Mesenteric fat pad (tissue), 1 donor: ENCODE measurements around the gene COL13A1. TPM values are rescaled to one million over a fixed set of nuclear protein-coding genes. Genes with fewer than 3 reads are reported as not detected.

Experiments
- DNase-seq: peaks from one replicate; pipeline ENCODE4 v3.0.0-alpha.2; 2020; ENCODE audit warnings: low spot score
- total RNA-seq: library from RNA; stranded (reverse); fragmentation: NEBNext Ultra II Directional; extraction: Animal tissue kit (Norgen Biotek cat#: 25700); gene quantifications from one replicate; pipeline ENCODE4 v1.2.1, GENCODE V29; 2021
- donor health status: DM: yes; HTN: yes; CAD: no.

The COL13A1 gene
- total RNA-seq, 1 donor from 2014 or later = not detected

- no peak for DNase-seq
Measured at GRCh38 chr10:69884024-69884367, 82.3 kb downstream of the COL13A1 start.

GRCh38 chr10:69884686-69885085 lies 83.0 kb downstream of the COL13A1 start:
- DNase-seq = no peak

DNA sequence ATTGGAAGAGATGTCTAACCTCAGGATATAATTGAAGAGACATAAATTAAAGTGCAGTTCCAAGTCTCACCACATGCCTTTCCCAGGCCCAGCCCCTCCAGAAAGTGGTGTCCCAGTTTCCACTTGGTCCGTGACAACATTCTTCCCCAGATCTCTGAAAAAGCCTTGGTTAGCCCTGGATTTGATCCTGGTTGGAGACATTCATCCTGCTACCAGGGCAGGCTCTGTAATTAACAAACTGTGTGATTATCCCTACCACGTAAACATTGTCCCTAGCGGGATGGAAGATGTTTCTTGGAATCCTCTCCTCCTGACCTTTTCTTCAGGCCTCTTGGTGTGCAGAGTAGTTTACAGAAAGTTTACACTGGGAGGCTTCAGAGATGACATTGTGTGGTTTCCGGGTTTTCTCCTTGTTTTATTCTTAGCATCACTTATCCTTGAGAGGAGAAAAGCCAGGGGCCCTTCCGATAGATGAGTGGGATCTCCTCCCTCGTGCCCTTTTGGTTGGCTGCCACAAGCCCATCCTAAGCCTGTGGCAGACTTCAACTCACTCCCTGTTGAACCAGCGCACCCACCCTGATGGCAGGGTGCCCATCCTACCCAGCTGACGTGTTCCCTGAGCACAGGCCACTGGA lies 83.8 kb downstream of the COL13A1 start:
- no peak for DNase-seq

DNA sequence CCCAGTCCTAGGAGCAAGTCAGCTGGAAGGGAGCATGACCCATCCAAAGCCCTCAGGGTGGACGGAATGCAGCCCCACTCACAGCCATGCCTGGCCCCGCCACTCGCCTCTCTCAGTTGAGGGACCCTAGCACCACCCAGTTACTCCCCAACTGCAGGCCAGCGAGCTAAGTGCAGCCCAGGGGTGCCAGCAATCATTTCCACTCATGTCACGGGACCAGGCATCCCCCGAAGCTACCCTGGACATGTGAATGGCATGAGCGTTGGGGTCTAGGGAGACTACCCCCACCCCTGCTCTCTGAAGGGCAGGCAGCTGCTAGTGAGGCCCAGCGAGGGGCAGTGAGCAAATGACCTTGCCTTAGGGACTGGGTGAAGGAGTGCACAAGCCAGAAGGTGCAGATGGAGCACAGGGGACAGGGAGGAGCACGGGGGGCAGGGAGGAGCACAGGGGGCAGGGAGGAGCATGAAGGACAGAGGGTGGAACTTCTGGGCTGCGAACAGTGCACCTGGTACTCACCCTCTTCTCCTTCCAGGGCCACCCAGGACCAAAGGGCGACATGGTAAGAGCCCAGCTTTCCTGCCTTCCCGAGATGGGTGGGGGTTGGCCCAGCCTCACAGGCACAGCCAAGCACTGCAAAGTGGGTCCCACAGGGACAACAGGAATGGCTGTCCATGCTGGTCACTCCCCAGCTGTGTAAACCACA lies 87.3 kb downstream of the COL13A1 start:
- no peak for DNase-seq

GRCh38 chr10:69890065-69890847 lies 88.5 kb downstream of the COL13A1 start:
- DNase-seq = no peak

- DNase-seq = no peak
Measured at GRCh38 chr10:69891057-69891617, 89.4 kb downstream of the COL13A1 start.

- no peak for DNase-seq
Measured at GRCh38 chr10:69892406-69892805, 90.7 kb downstream of the COL13A1 start.

- no peak for DNase-seq
Measured at GRCh38 chr10:69892816-69893215, 91.1 kb downstream of the COL13A1 start.

DNA sequence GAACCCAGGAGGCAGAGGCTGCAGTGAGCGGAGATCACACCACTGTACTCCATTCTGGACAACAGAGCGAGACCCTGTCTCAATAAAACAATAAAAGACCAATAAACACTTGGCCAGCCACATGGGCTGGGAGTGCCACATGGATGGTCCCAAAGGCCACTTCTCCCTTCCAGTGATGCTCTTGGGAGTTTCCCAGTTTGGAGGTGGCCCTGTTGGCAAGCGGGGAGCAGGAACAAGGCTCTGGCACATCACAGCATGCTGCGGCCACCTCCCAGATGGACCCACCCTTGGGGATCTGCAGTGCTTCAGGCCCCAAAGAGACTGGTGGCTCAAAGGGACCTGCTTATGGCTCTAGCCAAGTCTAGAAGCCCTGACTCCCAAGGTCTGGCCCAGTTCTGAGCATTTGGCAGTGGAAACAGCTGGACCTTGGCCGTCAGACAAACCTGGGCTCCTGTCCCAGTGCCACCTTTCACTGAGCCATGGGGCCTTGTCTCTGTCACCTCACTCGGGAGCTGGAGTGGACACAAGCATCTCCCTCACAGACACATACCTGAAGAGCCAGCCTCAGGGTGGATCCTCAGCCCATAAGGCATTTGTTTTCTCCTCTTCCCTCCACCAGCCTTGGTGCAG lies 91.7 kb downstream of the COL13A1 start:
- DNase-seq = no peak

GRCh38 chr10:69894156-69894555 lies 92.5 kb downstream of the COL13A1 start:
- DNase-seq = no peak

DNA sequence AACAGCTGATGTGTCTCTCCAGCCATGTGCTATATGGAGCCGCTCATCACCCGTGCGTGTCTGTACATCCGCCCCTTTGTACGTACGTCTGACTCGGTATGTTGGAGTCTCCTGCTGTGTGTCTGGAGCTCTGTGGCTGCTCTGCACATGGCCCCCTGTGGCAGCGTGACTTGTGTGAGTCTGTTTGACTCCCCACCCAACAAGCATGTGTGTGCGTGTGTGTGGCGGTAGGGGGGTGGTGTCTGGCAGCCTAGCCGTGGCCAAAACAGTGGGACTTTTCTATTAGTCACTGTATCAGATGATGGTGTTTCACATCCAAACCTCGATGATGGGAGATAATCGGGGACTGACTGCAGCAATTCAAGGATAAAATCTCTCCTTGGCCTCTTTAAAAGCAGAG lies 94.1 kb downstream of the COL13A1 start:
- no peak for DNase-seq

DNA sequence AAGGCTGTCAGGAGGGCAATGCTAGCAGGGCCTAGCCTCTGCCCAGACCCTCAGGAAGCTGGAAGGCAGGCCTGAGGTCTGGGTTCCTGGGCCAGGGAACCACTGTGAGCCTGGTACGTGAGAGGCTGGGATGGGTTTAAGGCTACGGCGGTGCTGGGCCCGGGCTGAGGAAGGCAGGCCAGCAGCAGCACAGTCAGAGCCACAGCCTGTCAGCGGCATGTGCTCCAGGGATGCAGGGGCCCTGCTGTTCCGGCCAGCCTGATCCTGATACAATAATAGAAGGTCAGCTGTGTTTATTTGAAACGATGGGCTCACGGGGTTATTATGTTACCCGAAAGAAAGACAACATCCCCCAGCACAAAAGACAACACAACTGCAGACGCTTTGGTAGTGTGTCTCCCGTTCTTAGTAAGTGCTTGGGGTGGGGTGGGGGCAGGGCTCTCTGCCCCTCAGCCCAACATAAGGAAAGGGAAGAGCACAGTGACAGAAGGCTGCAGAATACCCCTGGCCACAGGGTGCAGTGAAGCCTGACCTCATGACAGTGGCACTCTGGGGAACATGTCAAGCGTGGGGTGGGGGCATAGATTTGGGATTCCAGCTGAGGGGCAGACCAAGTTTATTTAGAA lies 95.0 kb downstream of the COL13A1 start:
- no peak for DNase-seq

GRCh38 chr10:69897432-69897831 lies 95.7 kb downstream of the COL13A1 start:
- no peak for DNase-seq

- DNase-seq = no peak
Measured at GRCh38 chr10:69897999-69898398, 96.3 kb downstream of the COL13A1 start.

- DNase-seq = no peak
Measured at GRCh38 chr10:69898524-69898923, 96.8 kb downstream of the COL13A1 start.

DNA sequence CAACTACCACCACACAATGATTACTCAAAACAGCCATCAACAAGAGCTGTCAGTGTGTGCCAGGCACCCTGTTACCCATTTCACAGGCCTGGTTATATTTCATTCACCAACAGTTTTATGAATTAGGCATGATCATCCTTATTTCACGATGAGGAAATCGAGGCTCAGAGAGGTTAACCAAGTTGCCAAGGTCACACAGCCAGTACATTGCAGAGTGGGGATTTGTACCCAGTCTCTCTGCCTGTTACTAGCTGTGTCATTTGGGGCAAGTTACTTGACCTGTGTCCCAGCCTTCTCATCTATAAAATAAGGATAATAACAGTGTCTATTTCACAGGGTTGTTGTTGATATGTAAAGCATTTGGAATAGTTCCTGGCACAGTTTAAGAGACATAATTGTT lies 97.2 kb downstream of the COL13A1 start:
- no peak for DNase-seq

GRCh38 chr10:69899727-69900595 lies 98.3 kb downstream of the COL13A1 start:
- DNase-seq = no peak

DNA sequence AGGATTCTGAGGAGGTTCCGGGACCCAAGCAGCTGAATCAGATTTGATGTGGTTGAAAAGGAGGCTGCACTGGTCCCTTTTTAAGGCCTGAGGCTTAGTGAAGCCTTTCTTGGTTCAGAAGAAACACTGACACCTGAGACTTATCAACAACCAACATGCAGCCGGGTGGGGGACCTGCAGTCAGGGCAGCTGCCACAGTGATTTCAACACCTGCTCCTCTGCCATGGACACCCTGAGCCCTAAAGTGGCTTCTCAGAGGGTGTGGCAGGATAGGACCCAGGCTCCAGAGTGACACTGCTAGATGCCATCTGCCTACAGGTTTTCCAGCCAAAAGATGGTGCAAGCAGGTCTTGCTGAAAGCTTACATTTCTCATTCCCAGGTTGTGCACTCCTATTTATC lies 99.3 kb downstream of the COL13A1 start:
- no peak for DNase-seq

- no peak for DNase-seq
Measured at GRCh38 chr10:69901628-69902505, 100.2 kb downstream of the COL13A1 start.
